Stimulated activated CD8-positive, alpha-beta memory T cell treated with anti-CD3 and anti-CD28 coated beads, Interleukin-15, amount 100 ng/mL, for 4 hours (primary cell): ENCODE results near the gene SPTB.

Experiments
- DNase-seq, 2 donors: peaks; one replicate each; pipeline ENCODE4 v3.0.0-alpha.2; 2020; ENCODE audit warnings: low read depth in 2 of 2

SPTB gene

DNA sequence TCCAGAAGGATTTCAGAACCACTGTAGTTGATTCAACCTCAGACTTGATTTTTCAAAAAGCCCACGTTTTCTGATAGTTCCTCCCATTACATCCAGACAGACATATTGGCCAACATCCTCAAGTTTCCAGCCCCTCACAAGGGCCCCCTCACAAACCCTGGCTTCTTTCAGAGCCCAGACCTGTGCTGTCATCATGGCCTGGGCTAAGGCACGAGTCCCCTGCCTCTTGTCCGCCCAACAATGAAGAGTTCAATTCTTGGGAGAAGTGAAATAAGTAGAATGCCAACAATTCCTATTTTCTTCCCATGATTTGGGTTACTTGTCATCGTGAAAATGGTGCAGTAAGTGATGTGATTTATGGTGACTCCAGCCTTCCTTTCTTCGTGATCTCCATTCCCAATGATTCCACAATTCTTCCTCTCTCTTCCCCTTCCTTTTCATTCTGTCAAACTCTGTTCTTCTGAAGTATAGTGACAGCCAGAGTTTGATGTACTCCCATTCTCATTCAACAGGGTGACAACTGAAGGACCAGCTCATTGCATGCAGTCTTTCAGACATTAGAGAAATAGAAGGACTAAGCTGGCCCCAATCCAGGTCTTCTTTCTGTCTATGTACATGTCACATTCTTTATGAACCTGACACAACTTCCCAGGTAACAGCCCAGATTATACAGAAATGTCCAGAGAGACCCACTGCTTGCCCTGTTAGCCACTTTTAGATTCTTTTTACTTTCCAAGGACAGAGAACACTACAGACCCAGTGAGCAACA is 29.2 kb downstream of the SPTB start:
- no peak for DNase-seq

DNA sequence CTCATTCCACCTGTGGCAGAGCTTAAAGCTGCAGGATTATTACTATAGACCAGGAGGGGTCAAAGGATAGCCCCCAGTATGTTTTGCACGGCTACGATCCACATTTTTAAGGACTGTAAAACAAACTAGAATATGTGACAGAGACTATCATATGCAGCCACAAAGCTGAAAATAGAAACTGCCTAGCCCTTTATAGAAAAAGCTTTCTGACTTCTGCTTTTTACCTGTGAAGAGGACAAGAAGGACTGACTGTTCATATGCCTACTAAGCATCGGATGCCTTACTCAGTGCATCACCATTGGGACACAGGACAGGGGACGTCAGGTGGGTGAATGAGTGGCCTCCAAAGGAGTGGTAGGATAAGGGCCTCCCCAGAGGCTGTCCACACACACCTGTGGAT is 29.8 kb downstream of the SPTB start:
- DNase-seq: no peak

DNA sequence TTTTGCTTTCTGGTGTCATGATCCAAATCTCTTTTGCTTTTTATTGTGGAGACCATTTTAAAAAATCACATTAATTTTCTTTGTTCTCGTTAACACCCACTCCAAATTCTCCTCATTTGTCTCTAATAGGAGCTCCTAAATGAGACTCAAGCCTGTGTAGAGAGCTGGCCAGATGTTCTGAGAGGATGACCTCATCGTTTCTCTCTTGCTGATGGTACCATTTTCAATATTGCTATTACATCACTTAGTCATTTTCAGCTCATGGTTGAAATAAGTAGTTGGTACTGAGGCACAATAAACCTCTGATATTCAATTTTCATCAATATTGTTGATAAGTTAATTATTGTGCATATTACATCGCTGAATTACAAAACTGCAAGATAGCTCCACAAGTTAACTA is 31.5 kb downstream of the SPTB start:
- DNase-seq: no peak

DNA sequence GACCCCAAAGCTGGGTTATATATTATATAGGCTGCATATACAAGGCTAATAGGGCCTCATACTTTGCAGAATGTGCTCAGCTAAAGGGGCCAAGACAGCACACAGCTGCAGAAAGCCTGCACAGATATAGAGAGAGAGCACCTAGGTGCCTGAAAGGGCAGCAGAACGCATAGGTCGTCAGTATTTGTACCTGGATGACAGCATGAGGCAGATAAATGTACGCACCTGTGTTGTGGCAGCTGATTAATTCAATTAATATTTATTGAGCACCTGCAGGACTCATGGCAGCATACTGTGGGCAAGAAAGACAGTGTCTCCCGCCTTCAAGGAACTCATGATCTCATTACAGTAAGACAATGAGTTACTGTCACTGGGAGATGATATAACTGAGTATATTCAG is 33.4 kb downstream of the SPTB start:
- no peak for DNase-seq

DNA sequence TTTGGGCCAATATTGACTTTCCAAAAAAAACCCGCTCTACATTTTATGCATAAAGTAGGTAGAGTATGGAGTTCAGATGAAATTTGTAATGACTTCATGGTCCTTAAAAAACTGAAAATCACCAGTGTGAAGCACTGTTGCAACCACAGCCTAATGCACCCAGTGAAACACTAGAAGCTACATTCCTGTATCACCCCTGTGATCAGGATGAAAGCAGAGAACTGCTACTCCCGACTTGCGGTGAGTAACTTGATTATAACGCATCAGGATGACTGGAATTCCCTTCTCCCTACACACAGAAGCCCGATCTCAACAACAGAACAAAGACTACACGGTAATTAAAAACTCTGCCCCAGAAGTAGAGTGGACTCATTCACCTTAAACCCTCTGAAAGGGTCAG is 33.8 kb downstream of the SPTB start:
- no peak for DNase-seq

DNA sequence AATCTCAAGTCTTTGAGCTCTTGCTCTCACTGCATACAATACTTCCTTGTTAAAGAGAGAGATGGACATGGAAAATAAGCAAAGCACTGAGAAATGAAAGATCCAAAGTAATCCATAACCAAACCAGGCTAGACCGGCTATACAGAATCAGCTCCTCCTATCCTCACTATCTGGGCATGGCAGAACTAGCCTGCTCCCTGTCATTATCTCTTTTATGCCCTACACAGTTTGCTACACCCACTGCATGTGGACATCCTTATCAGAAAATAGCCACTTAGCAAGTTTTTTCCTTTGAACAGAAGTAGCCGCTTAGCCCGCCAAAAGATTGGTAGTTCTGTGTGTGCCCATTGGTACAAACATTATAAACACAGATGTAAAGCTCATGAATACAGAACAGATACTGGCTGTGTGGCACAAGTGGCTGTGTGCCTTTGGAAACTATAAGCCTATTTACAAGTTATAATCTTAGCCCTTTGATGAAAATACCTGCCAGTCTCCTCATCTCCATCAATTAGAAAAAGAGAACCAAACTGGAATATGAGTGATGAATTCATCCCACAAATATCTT is 34.7 kb downstream of the SPTB start:
- DNase-seq: no peak

DNA sequence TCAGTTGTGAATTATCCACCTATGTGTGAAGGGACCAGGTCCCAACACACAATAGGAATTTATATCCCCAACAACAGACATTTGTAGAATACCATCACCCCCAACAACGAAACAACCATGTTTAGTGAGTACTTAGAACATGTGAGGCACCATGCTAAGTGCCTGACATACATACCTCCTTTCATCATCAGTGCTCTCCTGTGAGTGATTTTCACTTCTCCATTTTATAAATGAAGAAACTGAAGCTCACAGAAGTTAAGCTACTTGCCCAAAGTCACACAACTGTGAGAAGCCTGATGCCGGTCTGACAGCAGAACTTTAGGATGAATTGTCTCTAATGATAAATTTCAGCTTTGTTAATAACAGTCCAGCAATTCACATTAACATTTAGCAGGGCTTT is 35.4 kb downstream of the SPTB start:
- no peak for DNase-seq

DNA sequence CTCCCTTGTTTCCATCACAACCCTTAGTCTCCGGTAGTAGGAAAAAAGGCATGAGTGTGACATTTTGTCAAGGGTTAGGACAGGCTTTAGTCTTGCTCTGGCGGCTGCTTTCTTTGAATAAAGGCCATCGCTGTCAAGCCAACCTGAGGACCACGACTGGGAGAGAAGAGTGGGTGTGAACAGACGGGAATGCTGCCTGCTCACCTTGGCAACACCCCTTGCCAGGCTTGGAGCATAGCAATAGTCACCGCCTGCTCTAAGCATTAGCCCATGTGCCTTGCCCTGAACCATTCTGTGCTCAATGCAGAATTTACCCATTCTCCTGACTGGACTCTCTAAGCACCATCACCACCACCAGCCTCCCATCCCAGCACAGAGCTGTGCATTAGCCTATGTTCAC is 36.2 kb downstream of the SPTB start:
- no peak for DNase-seq

DNA sequence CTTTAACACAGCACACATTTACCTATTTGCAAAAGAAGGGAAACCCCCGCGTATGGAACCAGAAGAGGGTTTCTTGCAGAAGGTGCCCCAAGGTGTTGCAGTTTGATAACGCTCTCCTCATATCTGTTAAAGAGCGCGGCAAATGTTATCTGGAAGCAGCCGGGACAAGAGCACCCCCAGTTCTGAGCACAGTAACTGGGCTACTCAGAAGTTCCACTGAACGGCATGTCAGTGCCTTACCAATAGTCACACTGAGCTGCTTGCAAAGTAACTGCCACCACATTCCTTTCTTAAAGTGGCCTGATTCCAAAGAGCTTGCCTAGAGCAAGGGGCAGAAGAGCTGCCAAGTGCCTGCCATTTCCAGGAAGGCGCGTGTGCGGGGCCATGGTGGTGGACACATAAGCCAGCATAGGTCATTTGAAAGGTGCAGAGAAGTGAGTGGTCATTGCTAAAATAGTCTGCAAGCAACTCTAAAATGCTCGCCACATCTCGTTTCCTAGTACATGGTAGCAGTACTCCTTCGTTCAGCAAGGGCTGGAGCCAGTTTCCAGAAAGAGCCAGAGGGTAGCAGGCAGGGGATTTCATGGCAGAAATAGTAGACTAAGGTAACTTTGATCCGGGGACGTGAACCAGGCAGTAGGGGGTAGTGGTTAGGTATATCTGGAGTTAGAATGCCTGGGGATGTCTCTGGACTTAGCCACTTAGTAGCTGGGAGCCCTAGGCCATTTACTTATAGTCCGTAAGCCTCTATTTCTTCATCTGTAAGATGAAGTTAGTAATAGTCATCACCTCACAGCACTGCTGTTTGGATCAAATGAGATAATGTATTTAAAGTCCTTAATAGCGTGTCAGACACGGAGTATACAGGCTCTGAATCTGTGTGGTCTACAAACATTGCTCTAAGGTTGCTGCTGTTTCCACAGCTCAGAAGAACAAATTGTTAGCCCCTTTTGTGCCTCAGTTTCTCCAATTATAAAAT is 37.6 kb downstream of the SPTB start:
- no peak for DNase-seq

DNA sequence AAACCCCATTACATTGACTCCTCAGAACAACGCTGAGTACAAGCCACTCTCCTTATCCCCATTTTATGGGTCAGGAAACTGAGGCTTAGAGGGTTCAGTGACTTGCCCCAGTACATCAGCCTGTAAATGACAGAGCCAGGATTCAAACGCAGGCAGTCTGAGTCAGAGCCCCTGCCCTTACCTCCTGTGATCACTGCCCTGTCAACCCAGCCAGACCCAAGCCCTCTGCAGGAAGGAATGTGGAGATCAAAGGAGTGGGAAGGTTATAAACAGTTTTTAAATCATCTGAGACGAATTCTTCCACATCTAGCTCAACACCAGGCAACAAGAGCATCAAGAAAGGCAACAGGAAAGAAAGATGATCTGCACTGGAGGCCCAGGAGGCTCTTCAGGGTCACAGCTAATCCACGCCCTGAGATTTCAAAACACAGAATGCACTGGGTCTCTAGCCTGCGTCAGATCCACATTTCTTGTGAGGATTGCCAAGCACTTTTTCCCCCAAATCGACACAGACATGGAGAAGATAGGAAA is 38.5 kb downstream of the SPTB start:
- DNase-seq: no peak

DNA sequence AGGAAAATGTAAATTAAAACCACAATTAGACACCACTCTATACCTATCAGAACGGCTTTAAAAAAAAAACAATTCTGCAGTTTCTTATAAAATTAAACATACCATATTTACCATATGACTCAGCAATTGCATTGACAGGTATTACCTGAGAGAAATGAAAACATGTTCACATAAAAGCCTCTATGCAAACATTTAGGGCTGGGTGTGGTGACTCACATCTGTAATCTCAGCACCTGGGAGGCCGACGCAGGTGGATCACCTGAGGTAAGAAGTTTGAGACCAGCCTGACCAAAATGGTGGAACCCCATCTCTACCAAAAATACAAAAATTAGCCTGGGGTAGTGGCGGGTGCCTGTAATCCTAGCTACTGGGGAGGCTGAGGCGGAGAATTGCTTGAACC is 41.1 kb downstream of the SPTB start:
- DNase-seq: no peak

DNA sequence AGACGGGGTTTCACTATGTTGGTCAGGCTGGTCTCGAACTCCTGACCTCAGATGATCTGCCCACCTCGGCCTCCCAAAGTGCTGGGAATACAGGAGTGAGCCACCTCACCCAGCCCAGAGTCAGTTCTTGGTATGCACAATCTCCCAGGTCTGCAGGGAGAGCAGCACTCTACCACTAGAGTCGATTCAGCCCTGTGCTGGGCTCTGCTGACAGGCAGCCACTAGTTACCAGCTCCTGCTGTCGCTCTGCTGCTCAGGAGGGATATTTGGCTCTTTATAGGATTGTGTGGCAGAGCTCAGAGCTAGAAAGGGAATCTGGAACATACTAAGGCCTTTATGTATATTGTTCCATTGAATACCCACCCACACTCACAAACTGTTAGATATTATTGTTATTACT is 44.3 kb downstream of the SPTB start:
- DNase-seq: no peak

DNA sequence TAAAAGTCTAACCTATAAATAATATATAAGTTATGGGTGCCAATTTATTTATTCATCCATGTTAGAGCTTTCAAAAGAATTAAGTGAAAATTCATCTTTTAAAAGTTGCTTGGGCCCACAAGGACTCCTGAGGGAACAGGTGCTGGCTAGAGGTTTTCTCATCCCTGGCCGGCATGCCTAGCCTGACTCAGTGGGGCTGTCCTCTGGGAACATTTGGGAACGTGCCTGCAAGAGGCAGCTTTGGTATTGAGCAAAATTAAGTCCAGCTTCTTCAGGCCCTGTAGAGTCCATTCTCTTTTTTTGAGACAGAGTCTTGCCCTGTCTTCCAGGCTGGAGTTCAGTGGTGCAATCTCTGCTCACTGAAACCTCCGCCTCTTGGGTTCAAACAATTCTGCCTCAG is 44.7 kb downstream of the SPTB start:
- no peak for DNase-seq

DNA sequence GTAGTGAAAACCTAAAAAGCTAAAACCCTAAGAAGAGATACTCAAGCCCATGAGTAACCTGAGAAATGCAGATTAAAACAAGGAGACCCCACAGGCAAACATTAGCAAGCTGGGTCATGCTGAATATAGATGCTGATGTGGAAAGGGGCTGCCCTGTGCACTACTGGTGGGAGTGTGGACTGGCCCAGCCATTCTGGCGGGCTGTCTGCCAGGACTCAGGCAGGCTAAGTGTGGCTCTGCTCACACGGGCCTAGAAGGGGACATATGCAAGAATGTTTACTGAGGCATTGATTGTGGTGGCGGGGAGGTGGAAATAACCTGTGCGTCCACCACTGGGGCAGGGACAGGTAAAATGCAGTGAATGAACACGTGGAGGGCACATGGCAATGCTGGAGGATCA is 48.3 kb downstream of the SPTB start:
- no peak for DNase-seq

DNA sequence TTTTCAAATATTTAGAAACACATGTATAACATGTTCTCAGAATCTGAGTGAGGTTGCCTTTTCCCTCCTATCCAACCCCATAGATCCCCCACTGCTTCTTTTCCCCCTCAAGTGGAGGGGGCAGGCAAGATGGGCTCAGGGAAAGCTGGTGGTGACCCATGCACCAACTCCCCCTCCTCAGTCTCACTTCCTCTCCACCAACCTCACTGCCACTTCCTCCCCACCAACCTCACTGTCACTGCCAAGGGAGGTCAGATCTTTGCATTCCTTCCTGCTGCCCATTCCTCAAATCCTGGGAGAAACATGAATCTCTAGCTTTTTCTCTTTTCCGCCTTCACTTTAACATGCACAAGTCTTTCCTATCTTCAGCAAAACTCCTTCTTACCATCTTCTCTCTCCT is 48.7 kb downstream of the SPTB start:
- DNase-seq: no peak

DNA sequence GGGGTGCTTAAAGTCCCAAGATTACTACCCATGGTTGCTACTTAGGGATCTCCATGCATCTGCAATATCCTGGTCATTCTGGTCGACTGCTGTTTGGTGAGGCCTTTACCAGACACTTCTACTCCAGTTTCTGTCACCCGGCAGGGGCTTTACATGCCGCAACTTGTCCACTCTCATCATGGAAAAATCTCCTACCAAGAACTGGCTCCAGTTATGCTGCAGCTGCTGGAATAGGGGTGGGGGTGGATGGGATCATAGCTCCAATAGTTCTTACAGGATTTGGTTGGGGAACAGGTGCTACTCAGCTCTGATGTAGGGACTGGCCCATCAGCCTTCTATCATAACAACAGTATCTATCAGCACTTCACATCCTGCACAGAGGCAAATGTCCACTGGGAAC is 51.6 kb downstream of the SPTB start:
- DNase-seq: no peak

DNA sequence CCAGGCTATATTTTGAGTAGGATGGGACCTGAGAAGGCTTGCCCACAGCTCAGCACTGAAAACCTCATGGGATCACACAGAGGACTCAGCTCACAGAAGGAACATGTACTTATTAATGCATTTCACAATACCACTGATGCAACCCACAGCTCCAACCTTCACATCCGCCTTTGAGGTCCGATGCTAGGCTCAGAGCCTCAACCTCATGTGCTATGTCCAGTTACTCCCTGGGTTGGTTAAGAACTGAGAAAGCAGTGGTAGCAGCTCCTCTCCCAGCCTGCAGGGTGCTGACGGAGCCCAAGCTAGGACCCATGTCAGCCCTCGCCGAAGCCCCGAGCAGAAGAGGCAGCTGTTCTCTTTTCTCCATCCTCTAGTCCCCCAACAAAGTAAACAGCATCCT is 52.9 kb downstream of the SPTB start:
- DNase-seq: no peak

DNA sequence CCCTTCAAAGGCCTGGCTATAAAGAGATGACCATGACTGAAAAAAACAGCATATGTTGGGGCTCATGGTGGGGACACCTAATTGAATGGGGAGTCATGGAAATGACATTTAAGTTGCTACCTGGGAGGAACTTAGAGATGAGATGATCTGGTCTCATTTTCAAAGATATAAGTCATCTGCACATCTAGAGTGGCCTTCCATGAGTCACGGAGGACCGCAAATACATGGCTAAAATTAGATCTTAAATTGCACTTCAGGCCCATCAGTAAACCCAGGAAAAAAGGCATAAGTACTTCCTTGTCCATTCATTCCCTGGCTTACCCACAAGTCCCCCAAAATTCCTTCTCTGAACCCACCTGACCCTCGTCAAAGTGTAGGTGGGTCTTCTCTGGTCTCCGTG is 53.4 kb downstream of the SPTB start:
- DNase-seq: no peak

DNA sequence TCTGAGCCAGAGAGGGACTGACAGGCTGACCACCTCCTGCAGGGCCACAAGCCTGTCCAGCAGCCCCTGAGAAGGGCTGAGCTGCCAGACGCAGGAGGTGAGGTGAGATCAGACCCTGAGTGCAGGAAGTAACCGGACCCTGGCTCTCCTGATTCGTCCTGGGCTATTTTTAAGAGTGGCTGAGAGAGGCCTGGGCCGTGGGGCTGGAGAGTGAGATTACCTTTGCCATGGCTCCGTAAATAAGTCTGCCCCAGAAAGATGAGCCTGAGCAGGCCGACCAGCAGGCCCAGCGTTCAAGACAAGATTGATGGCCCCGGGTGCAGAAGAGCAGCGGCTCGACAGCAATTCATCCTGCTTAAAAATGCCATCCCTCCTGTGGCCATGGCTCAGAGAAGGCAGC is 54.2 kb downstream of the SPTB start:
- DNase-seq: no peak

DNA sequence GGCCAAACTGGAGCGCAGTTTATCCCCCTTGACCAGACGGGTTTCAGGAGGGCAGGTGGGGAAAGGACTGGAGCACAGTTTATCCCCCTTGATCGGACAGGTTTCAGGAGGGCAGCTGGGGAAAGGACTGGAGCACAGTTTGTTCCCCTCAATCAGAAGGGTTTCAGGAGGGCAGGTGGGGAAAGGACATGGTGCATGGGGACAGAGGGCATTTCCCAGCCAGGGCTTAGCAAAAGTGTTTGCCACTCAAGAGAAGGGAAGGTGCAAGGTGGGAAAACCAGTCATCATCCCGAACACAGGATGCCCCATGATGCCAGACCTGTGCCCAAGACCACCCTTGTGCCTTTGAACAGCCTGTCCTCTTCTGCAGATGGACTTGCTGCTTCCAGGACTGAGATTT is 54.7 kb downstream of the SPTB start:
- no peak for DNase-seq

DNA sequence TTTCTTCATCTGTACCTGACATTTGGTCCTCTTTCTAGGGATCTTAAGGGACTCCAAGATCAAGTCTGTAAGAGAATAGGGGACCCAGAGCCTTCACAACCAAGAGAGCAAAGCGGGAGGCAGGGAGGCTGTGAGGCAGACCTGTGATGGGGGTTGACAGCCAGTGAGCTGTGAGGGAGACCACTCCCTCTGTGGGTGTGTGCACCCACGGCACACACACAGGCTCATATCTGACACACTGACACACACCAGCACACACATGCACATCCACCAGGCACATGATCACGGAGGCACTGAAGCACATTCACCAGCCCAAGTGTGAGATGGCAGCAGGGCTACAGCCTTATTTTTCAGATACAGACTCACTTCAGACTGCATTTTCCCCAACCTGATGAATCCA is 55.2 kb downstream of the SPTB start:
- no peak for DNase-seq

DNA sequence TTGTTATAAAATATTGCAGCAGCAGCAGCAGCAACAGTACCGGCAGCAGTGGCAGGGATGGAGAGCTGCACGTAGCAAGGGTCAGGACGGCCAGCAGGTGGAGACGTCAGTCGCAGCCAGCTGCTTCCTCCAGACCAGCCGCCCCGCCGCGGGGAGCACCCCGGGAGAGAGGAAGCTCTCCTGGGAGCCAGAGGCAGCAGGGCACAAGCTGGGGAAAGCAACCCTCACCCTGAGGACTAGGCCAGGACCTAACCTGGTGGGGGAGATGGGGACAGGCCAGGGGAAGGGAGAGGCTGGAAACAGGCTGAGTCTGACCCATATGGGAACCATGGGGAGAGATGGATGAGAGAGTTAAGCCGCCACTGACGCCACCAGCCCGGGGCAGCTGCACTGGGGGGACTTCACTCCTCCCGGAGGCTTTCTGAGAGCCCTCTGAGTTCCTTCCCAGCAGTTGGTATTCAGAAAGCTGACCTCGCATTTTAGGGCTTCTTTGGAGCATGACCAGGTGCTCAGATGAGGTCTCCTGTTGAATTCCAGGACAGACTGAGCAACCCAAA is 56.3 kb downstream of the SPTB start:
- DNase-seq: peak; percentile 31 to 32
